GM19035 (cell line): ENCODE data around the gene UBE3D.

Experiments used
- ATAC-seq: cut with Tn5 transposase; IDR thresholded peaks from one replicate; pipeline ENCODE4 v1.9.1; 2021; ENCODE audit not compliant: unreplicated experiment

The UBE3D gene, protein sequence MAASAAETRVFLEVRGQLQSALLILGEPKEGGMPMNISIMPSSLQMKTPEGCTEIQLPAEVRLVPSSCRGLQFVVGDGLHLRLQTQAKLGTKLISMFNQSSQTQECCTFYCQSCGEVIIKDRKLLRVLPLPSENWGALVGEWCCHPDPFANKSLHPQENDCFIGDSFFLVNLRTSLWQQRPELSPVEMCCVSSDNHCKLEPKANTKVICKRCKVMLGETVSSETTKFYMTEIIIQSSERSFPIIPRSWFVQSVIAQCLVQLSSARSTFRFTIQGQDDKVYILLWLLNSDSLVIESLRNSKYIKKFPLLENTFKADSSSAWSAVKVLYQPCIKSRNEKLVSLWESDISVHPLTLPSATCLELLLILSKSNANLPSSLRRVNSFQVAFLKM

DNA sequence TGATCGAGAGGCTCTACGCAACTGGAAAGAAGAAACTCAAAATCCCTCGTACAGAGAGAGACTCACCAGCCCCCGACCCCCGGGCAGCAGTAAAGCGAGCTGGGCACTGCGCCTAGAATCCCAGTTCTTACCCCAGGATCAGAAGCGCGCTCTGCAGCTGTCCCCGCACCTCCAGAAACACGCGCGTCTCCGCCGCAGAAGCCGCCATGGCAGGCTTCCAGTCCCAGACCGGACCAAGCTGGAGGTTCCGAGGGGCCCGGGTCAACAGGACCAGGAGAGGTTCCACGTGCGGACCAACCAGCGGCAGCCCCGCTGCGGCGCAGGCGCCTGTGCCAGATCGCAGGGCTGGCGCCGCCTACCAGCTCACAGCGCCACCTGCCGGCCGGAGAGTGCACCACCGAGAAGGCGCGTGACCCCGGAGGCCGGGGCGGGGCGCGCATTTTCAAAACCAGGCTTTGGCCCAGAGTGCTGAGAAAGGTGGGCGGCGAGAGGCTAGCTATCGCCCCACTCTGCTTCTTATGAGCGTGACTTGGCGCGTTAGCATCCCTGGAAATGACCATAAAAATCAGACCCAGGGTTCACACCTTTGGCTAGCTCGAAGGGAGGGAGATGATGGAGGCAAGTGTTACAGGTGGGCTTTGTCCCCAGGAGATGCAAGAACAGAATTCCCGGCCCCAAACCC, at the start of gene UBE3D:
Gene UBE3D, minus strand, starts transcription at position 331 of the 682 bp plus-strand sequence. Its CDS starts 123 bp downstream, at position 208.
- peak; percentile 57 for ATAC-seq

GRCh38 chr6:83114164-83114563, 48.5 kb upstream of the UBE3D start:
- ATAC-seq: no peak

DNA sequence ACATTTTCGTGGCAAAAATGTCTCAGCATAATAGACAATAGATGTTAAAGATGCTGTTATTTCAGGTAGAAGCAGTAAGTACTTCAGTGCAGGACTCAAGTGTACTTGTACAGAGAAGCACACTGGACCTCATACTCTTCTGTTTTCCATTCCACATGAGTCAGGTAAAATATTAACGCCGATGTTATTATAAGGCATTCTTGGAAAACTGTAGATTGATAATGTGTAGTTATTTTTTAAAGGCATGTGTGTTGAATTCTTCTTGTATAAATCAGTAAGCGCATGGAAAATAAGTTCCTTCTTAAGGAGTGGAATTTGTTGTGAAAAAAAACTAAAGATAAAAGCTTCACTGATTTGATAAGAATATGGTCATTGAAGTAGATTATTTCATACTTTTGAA, 47.6 kb upstream of the UBE3D start:
- ATAC-seq: no peak

GRCh38 chr6:83108378-83108777, 42.7 kb upstream of the UBE3D start:
- ATAC-seq: no peak

- ATAC-seq: no peak
Measured at GRCh38 chr6:83098589-83098988, 32.9 kb upstream of the UBE3D start.

GRCh38 chr6:83097675-83098074, 32.0 kb upstream of the UBE3D start:
- ATAC-seq: no peak

DNA sequence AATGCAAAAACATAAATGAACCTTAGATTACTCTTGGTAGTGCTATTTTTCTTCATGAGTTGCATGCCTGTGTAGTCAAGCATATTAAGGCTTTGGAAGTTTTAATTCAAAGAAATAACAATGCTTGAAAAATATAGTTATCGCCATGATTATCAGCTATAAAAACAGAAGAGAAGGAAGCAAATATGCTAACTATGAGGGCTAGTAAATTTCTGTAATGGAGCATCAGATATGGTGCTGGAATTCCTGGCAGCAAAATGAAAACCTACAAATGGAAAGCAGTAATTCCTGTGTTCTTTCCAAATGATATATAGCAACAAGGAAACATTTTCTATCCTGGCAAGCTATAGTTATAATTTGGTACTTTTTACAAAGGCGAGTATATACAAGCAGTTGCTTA, 31.6 kb upstream of the UBE3D start:
- no peak for ATAC-seq

GRCh38 chr6:83096791-83097190, 31.1 kb upstream of the UBE3D start:
- no peak for ATAC-seq

GRCh38 chr6:83092756-83093399, 27.2 kb upstream of the UBE3D start:
- no peak for ATAC-seq

- ATAC-seq: peak; percentile 99
Measured at GRCh38 chr6:83086751-83087150, 21.1 kb upstream of the UBE3D start.

- no peak for ATAC-seq
Measured at GRCh38 chr6:83083476-83083875, 17.8 kb upstream of the UBE3D start.

- ATAC-seq: no peak
Measured at GRCh38 chr6:83073615-83074014, 8.0 kb upstream of the UBE3D start.

DNA sequence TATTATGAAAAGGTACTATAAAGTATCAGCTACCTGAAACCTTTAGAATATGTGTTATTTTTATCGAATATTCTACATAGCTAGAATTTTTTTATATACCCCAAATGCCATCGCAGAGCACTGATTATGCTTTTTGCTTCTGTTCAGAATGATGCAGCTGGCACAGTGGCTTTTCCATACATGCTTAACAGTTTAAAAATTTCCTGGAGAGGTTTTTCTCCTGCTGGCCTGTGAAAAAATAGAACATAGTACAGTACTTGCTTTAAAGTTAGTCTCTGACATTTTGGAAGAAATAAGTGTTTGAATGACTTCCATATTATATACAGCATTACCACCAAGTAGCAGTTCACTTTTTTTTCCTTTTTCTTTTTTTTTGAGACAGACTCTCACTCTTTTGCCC, 7.1 kb upstream of the UBE3D start:
- no peak for ATAC-seq

DNA sequence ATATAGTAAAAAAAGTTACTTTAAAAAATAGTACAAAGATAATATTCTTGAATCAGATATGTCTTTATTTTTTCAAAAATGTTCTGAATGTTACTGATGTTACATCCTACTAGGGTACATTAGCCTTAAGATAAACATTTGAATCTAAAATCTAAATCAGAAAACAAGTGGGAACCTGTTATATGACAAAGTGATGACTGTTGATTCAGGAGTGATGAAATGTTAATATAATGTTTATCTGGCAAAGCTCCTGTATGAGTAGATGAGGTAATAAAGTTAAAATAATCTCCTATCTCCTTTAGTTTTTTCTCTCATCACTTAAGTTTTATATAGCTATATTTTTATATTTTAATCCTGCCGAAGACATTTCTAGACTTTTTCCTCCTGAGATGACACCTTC, 6.1 kb upstream of the UBE3D start:
- no peak for ATAC-seq

DNA sequence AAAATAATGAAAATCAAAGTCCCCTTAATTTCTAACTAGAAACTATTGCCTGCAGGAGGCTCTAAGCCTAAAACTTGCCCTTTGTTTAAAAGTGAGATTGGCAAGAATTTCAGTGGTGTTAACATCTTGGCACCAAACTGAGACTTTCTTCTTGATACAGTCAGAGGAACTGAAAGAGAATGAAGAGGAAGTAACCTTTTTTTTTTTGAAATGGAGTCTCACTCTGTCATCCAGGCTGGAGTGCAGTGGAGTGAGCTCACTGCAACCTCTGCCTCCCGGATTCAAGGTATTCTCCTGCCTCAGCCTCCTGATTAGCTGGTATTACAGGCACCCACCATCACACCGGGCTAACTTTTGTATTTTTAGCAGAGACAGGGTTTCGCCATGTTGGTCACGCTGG, 5.4 kb upstream of the UBE3D start:
- peak; percentile 42 for ATAC-seq

DNA sequence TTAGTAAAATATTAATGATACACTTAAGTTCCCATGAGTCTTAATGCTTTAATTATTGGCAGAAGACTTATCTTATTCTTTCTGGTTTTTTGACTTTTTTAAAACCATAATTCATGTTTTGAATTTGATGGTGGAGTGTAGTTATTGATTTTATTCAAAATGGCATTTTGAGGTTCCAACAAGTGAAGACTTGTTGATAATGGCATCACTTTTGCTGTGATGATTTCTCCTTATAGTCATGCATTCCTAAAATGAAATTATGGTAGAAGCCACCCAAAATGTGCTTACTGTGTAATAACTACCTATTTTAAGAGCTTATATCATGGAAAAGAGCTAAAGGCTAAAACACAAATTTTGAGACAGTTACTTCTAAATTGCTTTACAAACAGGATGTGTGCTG, 4.0 kb upstream of the UBE3D start:
- ATAC-seq: no peak

DNA sequence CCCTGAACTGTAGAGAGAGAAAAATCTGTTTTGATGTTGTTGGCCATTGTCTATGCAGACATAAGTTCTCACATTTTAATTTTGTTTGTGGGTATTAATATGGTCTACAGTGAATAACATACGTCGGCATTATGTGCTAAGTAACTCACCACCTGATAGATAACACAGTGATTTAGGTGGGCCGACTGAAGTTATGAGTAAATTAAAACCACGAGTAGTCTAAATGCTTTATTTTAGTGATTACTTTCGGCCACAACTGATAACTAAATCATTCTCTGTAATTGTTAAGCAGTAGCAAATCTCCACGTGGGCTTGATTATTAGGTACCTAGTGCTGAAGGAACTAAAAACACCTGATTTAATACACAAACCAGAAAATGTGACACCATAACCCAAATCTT, 3.0 kb upstream of the UBE3D start:
- no peak for ATAC-seq

GRCh38 chr6:83067448-83068439, 2.1 kb upstream of the UBE3D start, which contains the start of gene DOP1A:
TSS of gene DOP1A (plus strand) at chr6:83067671. CDS start at chr6:83096978, 29,307 bp downstream.
- peak; percentile 84 for ATAC-seq

DNA sequence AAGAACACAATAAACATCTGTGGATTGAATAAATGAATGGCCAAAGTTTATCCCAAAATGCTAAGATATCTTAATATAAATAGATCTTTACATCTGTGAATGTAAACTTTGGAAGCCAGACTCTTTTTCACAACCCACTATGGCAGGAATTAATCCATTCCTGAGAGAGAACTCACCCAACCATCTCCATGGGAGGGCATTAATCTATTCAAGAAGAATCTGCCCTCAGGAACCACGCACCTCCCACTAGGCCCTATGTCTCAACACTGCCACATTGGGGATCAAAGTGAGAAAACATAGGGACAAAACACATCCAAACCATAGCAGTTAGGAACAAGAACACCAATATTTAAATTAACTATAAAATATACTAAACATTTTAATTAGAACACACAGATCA, 3.4 kb downstream of the UBE3D start:
- ATAC-seq: no peak

GRCh38 chr6:83061190-83061589, 4.5 kb downstream of the UBE3D start:
- no peak for ATAC-seq
